ENCODE results near the gene SLC25A51.
A peak's percentile ranks its signal among the peaks of the same experiment; 100 is the strongest.

The SLC25A51 gene

DNA sequence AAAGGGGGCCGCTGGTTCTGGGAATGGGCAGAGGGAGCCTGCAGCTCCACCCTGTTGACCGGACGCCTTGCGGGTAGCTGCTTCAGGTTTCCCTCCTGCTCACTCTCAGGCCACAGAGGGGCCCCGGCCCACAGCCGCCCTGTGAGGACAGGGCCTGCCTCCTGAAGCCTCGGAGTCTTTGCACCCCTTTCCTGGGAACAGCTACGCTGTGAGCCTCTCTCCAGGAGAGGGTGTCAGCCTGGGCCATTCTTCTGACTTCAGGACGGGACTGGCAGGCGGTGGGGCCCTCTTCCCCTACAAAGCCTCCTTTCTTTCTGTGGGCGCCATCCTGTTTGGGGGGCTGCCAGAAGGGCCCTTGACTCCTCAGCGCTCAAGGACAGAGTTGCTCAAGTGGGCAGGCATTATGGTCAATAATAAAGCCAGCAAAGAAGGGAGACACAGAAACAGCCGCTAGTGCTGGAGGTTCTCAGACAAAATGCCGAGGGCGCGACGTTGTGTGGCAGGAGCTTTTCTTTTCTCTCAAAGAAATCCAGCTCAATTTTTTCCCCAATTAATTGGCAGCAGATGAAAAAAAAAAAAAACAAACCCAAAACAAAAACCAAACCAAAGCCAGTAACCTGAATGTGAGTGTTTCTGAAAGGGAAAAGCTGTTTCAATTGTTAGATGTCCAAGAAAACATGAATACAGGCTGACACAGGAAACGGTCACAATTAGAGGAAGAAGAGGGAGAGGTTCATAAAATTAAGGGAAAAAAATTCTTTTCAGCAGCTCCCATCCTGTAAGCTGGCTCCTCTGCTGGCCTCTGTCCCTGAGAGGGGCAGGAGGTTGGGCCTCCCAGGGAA lies 12.8 kb upstream of the SLC25A51 start:
- TF ChIP-seq, protein P1, sequence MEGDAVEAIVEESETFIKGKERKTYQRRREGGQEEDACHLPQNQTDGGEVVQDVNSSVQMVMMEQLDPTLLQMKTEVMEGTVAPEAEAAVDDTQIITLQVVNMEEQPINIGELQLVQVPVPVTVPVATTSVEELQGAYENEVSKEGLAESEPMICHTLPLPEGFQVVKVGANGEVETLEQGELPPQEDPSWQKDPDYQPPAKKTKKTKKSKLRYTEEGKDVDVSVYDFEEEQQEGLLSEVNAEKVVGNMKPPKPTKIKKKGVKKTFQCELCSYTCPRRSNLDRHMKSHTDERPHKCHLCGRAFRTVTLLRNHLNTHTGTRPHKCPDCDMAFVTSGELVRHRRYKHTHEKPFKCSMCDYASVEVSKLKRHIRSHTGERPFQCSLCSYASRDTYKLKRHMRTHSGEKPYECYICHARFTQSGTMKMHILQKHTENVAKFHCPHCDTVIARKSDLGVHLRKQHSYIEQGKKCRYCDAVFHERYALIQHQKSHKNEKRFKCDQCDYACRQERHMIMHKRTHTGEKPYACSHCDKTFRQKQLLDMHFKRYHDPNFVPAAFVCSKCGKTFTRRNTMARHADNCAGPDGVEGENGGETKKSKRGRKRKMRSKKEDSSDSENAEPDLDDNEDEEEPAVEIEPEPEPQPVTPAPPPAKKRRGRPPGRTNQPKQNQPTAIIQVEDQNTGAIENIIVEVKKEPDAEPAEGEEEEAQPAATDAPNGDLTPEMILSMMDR (IDR thresholded peaks at IDR 0.05; ENCODE audit: low read length, missing control alignments), result no peak
- no peak overlapping the region for H3K4me3 ChIP-seq (replicated peaks; ENCODE audit: low read depth, low read length)
- DNase-seq (ENCODE audit: low read depth), result peak; percentile 73

GRCh38 chr9:37915911-37916470 lies 12.1 kb upstream of the SLC25A51 start:
- no peak for DNase-seq (ENCODE audit: low read depth)
- TF ChIP-seq, protein P1 (IDR thresholded peaks at IDR 0.05; ENCODE audit: low read length, missing control alignments), result no peak
- no peak overlapping the region for H3K4me3 ChIP-seq (replicated peaks; ENCODE audit: low read depth, low read length)

- TF ChIP-seq, protein P1 (IDR thresholded peaks at IDR 0.05; ENCODE audit: low read length, missing control alignments), result no peak
- no peak overlapping the region for H3K4me3 ChIP-seq (replicated peaks; ENCODE audit: low read depth, low read length)
Observed at GRCh38 chr9:37914701-37915358, 10.9 kb upstream of the SLC25A51 start.

DNA sequence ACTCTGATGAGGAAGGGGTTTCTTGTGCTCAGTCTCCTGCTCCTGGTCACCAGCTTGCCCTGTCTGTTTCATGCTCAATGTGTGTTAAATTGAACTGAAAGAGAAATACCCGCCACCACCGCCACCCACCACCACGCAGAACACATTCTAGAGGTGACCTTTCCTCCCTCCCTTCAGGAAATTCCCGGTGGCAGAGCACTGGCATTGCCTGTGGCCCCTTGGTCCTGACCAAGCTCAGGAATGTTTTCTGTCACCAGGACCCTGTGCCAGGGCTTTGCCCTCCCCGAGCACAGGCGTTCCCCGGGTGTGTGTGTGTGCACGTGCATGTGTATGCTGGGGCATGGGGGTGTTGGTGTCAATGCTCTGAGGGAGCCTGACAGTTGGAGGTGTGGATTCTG lies 10.2 kb upstream of the SLC25A51 start:
- no peak for DNase-seq (ENCODE audit: low read depth)
- TF ChIP-seq, protein P1 (IDR thresholded peaks at IDR 0.05; ENCODE audit: low read length, missing control alignments), result no peak
- no peak overlapping the region for H3K4me3 ChIP-seq (replicated peaks; ENCODE audit: low read depth, low read length)

More at GRCh38 chr9:37914701-37915358, 10.9 kb upstream of the SLC25A51 start:
- no peak for DNase-seq (ENCODE audit: low read depth)

DNA sequence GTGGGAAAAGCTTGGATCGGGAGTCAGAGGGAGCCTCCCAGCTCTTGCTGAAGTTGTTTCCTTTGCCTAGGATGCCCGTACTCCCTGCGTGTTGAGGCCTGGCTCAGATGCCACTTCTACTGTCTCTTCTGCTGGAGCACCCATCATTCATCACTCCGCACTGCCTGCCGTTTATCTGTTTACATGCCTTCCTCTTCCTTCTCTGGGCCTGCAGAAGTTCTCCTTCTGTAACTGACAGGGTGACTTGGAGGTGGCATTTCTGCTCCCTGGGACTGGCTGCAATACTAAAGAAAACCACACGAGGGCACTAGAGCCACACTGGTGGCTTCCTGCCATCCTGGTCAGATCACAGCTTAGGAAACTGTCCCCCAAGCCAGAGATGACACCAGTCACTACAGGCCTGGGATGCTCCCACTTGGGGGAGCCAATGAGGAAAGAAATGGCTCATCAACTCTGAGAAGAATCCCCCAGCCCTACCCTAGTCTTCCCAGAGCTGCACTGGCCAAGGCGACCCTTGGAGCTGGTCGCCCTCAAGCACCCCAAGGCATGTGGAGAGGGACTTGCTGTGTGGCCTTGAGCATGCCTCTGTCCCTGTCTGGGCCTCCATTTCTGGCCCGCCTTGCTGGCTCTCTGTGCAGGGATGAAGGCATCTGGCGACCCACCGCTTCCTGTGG lies 9.7 kb upstream of the SLC25A51 start:
- no peak overlapping the region for H3K4me3 ChIP-seq (replicated peaks; ENCODE audit: low read depth, low read length)
- DNase-seq (ENCODE audit: low read depth), result peak; percentile 79
- TF ChIP-seq, protein P1 (IDR thresholded peaks at IDR 0.05; ENCODE audit: low read length, missing control alignments), result peak; percentile 99

DNA sequence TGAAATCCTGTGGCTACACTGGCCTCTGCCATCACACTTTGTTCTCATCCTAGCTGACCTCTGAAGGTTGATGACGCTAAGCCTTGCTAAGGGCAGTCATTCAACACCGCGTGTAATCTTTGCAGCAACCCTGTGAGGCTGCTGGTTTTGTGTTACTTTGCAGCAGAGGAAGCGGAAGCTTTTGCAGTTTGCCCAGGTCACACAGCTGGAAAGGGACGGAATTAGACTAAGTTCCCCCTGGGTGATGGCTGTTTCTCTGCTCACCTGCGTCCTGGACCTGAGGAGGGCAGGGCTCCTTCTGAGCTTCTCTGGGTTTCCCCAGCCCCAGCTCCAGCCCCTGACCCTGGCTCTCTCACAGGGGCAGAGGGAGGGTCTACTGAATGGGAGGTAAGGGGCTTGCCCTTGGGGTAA lies 7.3 kb upstream of the SLC25A51 start:
- peak; percentile 24 for DNase-seq (ENCODE audit: low read depth)
- no peak overlapping the region for H3K4me3 ChIP-seq (replicated peaks; ENCODE audit: low read depth, low read length)
- TF ChIP-seq, protein P1 (IDR thresholded peaks at IDR 0.05; ENCODE audit: low read length, missing control alignments), result no peak
